AG04449 (cell line): ENCODE data around the gene OSGIN1.

Source experiments
- CTCF ChIA-PET: fragments of 350-600 bp; formaldehyde crosslinking; extraction: SDS; loops from one replicate; lab custom pipeline; 2021; ENCODE audit warnings: antibody characterized with exemption; lab: Yijun Ruan, JAX
- POLR2A ChIA-PET: fragments of 400-600, 350-600 bp; formaldehyde crosslinking; extraction: SDS; loops from one replicate; lab custom pipeline; 2020; ENCODE audit warnings: antibody characterized with exemption, inconsistent platforms; lab: Yijun Ruan, JAX
- DNase-seq: peaks from one replicate; pipeline ENCODE4 v3.0.0-alpha.2; 2010; ENCODE audit warnings: low read depth, low spot score
- H3K4me3 ChIP-seq: 2 replicates; pipeline ENCODE4 v1.5.1; 2011; ENCODE audit warnings: low read depth, mild to moderate bottlenecking, control low read depth, low read length
- TF ChIP-seq, protein P1 (sequence below): IDR thresholded peaks from one replicate; pipeline ENCODE4 v1.5.1; 2011; ENCODE audit warnings: mild to moderate bottlenecking, moderate library complexity, low read length, control low read depth, inconsistent platforms; ENCODE audit not compliant: insufficient read depth; ENCODE audit errors: missing control alignments

OSGIN1 gene

DNA sequence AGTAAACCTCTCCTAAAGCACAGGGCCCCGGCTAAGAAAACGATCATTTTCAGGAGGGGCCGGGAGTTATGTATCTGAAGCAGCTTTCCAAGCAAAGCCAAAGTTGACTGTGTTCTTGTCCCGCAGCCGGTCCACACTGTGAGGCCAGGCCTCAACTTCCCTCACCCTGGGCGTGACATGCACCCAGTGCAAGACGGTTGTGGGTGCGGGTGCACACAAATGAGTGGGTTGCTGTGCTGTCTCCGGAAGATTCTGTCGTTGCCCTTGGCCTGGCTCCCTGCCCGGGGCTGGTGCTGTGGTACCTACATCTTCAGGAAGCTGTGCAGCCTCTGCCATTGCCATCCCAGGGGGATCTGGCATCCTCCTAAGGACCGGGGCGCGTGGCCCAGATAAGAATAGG lies 37.5 kb upstream of the OSGIN1 start:
- H3K4me3 ChIP-seq: no peak overlapping the region
- CTCF ChIA-PET: interaction anchor here (1.1 kb wide), 1 partner anchor 11 kb away, joined by 13 read pairs; no protein-coding TSS in a partner anchor
- TF ChIP-seq, protein P1, sequence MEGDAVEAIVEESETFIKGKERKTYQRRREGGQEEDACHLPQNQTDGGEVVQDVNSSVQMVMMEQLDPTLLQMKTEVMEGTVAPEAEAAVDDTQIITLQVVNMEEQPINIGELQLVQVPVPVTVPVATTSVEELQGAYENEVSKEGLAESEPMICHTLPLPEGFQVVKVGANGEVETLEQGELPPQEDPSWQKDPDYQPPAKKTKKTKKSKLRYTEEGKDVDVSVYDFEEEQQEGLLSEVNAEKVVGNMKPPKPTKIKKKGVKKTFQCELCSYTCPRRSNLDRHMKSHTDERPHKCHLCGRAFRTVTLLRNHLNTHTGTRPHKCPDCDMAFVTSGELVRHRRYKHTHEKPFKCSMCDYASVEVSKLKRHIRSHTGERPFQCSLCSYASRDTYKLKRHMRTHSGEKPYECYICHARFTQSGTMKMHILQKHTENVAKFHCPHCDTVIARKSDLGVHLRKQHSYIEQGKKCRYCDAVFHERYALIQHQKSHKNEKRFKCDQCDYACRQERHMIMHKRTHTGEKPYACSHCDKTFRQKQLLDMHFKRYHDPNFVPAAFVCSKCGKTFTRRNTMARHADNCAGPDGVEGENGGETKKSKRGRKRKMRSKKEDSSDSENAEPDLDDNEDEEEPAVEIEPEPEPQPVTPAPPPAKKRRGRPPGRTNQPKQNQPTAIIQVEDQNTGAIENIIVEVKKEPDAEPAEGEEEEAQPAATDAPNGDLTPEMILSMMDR: no peak
- DNase-seq: no peak
- POLR2A ChIA-PET: no interaction called here

DNA sequence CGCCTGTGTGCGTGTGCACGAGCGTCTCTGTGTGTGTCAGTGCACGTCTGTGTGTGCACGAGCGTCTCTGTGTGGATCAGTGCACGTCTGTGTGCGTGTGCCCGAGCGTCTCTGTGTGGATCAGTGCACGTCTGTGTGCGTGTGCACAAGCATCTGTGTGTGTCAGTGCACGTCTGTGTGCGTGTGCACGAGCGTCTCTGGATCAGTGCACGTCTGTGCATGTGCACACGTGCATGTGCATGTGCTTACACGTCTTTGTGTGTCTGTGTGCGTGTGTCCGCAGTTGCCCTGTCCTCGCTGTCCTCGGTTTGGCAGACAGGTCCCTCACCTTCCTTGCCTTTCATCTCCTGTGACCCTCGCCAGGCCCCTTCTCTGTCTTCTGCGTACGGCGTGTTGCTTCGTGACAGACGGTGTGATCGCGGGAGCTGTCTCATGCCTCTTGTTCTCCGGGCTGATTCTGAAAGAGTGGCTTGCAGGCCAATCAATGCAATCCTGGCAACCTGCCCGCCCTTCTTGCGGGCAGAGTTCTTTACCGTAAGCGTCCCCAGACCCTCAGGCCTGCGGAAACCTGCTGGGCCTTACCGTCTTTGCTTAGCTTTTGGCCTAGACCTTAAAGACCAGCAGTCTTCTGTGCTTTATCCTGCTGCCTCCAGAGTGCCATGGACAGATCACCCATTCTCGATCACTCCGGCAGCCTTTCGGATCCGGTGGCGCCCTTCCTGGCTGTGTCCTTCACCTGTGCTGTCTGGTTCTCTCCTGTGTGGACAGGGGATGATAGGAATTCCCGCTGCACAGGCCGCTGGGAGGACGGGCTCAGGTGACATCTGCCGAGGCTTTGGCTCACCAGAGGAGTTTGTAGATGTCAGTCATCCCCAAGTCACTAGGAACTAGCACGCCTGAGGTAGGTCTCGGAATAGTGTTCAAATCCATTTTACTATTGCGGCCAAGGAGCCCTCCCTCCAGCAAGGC lies 35.6 kb upstream of the OSGIN1 start:
- TF ChIP-seq, protein P1: no peak
- no peak for DNase-seq
- POLR2A ChIA-PET: no interaction called here
- no peak overlapping the region for H3K4me3 ChIP-seq
- CTCF ChIA-PET: no interaction called here

DNA sequence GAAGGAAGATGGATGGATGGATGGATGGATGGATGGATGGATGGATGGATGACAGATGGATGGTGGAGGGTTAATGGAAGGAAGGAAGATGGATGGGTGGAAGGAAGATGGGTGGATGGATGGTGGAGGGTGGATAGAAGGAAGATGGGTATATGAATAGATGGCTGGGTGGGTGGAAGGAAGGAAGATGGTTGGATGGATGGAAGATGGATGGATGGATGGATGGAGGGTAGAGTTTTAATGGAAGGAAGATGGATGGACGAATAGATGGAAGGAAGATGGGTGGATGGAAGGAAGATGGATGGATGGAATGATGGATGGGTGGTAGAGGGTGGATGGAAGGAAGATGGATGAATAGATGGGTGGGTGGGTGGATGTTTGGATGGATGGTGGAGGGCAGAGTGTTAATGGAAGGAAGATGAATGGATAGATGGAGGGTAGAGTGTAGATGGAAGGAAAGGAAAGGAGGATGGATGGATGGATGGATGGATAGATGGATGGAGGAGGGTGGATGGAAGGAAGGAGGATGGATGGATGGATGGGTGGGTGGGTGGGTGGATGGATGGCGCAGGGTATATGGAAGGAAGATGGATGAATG lies 32.0 kb upstream of the OSGIN1 start:
- no peak for DNase-seq
- POLR2A ChIA-PET: no interaction called here
- no peak overlapping the region for H3K4me3 ChIP-seq
- CTCF ChIA-PET: interaction anchor here (15.1 kb wide), 1 partner anchor 146 kb away, joined by 175 read pairs; no protein-coding TSS in a partner anchor
- TF ChIP-seq, protein P1: no peak

DNA sequence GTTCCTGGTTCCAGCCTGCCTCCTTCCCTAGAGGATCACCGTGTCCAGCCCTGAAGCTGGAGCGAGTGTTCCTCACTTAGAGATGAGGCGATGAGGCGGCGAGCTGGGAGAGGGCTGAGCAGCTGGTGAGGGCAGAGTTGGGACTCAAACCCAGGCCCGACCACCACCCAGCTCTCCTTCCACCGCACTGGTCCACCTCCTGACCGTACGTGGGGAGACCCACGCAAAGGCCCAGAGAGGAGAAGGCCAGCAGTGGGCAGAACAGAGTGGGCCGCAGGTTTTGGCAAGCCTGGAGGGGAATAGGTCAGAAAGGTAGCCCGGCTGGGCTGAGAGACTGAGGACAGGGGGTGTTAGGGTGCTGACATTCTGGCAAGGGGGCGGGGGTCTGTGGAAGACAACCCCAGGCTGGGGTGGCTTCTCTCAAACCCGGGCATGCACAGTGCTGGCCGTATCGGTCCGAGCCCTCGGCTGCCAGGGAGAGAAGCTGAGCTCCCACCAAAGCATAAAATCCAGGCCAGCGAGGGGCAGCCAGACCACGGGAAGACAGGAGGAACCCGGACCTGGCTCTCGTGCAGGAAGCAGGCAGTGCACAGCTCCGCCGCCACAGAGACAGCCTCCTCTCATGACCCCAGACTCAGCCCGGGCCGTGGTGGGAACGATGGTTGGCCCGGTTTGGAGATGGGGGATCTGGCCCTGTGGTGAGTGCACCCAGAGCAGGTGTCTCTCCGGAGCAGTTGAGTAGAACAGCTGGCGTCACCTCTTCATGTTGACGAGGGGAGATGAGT lies 29.3 kb upstream of the OSGIN1 start:
- ChIA-PET CTCF (interaction anchor here (1.2 to 15.1 kb wide), 6 partner anchors 10 to 143 kb away, joined by 3 to 175 read pairs (median 7); partner anchors contain the start of gene OSGIN1), POLR2A (no interaction called here)
- DNase-seq: no peak
- TF ChIP-seq, protein P1: no peak
- no peak overlapping the region for H3K4me3 ChIP-seq

DNA sequence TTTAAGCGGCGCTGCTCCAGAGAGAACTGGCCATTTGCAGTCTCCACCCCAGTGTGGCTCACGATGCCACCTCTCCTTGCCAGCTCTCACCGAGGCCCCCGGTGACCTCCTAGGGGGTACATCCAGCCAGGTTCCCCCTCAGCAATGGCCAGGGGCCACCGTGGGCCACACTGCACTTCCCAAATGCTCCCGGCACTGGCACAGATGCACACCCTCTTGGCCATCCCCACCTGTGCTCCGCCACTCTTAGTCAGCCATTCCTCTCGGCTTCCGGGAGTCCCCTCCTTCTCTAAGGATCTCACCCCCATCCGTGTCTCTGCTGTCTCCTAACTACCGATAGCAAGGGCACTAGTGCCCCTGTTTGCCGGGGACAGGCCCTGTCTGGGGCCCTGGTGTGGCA lies 28.4 kb upstream of the OSGIN1 start:
- CTCF ChIA-PET: interaction anchor here (1.2 to 15.1 kb wide), 7 partner anchors 9 to 142 kb away, joined by 4 to 175 read pairs (median 7); partner anchors contain the start of genes OSGIN1 and SLC38A8

More for the DNA sequence above, 28.4 kb upstream of the OSGIN1 start:
- DNase-seq: no peak
- POLR2A ChIA-PET: no interaction called here
- TF ChIP-seq, protein P1: no peak
- no peak overlapping the region for H3K4me3 ChIP-seq
